HepG2 (cell line): ENCODE measurements around the gene LANCL1. TPM values are rescaled to one million over a fixed set of nuclear protein-coding genes. Genes with fewer than 3 reads are reported as not detected.

Experiments
- polyA plus RNA-seq, 8 experiments: library from polyadenylated mRNA; depleted of rRNA in 3 of 8; stranded (reverse) in 7 of 8; unstranded in 1 of 8; fragments of >200 nt; fragmentation: Illumina TruSeq in 4 of 8; extraction: Trizol in 4 of 8; gene quantifications; 2 replicates each; pipeline versions ENCODE4 v1.2.1 to v1.2.3, GENCODE V29; 2011 to 2016; ENCODE audit warnings: low read depth in 4 of 8, missing spikeins in 1 of 8, mixed read lengths in 1 of 8; ENCODE audit not compliant: insufficient read depth in 1 of 8
- total RNA-seq, 5 experiments: library from RNA; depleted of rRNA; stranded (reverse); fragments of >200 nt; fragmentation: Illumina TruSeq; extraction: Trizol; gene quantifications; 2 replicates each; pipeline ENCODE4 v1.2.3, GENCODE V29; 2016; ENCODE audit warnings: low read depth in 1 of 5

LANCL1 gene
- total and polyA plus RNA-seq, 2 of the 13 experiments (the other 11 are each of a cell fraction or from before 2014, with no cell fraction given), result 53.5 to 67.7 TPM

Other genes starting within 250 kb of the LANCL1 start
- gene MYL1, start 161.6 kb downstream of the LANCL1 start, total RNA-seq (2016; rRNA removed; fragmentation: Illumina TruSeq; extraction: Trizol), result not detected in 2 replicates
- not detected in 2 replicates for gene MYL1, start 161.6 kb downstream of the LANCL1 start, polyA plus RNA-seq (2011; rRNA removed)
- 44.9 and 51.7 TPM in 2 replicates for gene CPS1, start 79.8 kb upstream of the LANCL1 start, total RNA-seq (2016; rRNA removed; fragmentation: Illumina TruSeq; extraction: Trizol)
- gene CPS1, start 79.8 kb upstream of the LANCL1 start, polyA plus RNA-seq (2011; rRNA removed), result 17.6 and 24.4 TPM in 2 replicates